ENCODE measurements around the gene FAM81A. TPM values are rescaled to one million over a fixed set of nuclear protein-coding genes. Genes with fewer than 3 reads are reported as not detected.

The FAM81A gene
- total RNA-seq, 2 donors from 2014 or later: 6.4 to 18.8 TPM

DNA sequence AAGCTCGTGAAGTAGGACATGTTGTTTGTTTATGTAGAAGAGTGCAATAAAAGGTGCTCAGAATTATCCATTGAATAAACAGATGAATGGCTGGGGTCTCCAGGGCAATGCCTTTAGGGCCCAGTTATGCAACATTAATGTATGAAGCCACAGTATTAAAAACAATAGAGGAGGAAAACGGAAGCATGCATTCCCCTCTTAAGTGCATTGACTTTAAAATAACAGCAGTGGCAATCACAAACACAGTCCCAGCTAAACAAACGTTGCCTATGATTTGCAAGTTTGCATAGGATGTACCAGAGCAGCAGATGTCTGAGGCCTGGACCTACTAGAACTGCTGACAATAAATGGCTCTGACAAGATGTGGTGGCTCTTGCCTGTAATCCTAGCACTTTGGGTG, 113.0 kb downstream of the FAM81A start:
- no peak for DNase-seq
- Histone ChIP-seq H3K9ac (ENCODE audit: low read depth in 2 of 2, low read length in 2 of 2) (peak overlapping the region in 1 of 2 donors; percentile 19), H3K27ac (peak overlapping the region; percentile 78), H3K36me3 (no peaks in the 10 kb centered on the region), H3K4me1 (peaks cover 16% of the 10 kb centered on the region), H3K9me3 (no peaks in the 10 kb centered on the region), H3K27me3 (no peaks in the 10 kb centered on the region), H3K4me3 (no peak overlapping the region)
- intact Hi-C loops (cut with DNase I): no loop called here
- no peak for TF ChIP-seq CTCF (IDR thresholded peaks at IDR 0.05)

DNA sequence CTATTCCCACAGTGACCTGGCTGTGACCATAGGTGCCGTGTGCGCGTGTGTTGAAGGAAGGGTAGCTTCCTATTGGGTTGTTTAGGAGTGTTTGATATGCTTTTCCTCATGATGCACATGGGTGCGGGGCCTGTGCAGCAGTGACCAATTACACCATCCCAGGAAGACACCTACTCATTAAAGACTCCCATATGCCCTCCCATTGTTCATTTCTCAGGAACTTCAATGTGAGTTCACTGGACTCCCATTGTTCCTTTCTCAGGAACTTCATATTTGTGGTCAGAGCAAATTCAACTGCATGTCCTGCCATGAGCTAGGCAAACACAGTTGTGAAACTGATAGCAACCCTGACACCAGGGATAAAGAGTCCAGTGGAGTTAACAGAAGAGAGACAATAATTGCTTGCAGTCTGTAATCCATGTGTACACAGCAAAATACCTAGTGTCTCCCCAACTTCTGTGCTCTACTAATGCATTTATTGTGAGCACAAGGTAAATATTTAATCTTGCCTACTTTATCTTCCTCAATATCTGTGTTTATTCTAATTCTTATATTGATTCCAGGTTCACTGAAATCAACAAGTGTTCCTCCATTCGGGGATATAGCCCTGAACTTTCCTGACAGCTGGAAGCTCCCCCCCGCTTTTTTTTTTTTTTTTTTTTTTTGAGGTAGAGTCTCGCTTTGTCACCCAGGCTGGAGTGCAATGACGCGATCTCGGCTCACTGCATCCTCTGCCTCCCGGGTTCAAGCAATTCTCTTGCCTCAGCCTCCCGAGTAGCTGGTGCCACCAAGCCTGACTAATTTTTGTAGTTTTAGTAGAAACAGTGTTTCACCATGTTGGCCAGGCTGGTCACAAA, 116.1 kb downstream of the FAM81A start:
- no peaks in the 10 kb centered on the region for H3K36me3 ChIP-seq
- H3K27me3 ChIP-seq: no peaks in the 10 kb centered on the region
- H3K9ac ChIP-seq (ENCODE audit: low read depth in 2 of 2, low read length in 2 of 2): peak overlapping the region in 1 of 2 donors; percentile 58
- intact Hi-C loops (cut with DNase I): no loop called here
- DNase-seq: no peak
- H3K4me1 ChIP-seq: peaks cover 10% of the 10 kb centered on the region
- peak overlapping the region; percentile 76 for H3K27ac ChIP-seq
- H3K9me3 ChIP-seq: no peaks in the 10 kb centered on the region
- TF ChIP-seq CTCF (IDR thresholded peaks at IDR 0.05): no peak
- no peak overlapping the region for H3K4me3 ChIP-seq

DNA sequence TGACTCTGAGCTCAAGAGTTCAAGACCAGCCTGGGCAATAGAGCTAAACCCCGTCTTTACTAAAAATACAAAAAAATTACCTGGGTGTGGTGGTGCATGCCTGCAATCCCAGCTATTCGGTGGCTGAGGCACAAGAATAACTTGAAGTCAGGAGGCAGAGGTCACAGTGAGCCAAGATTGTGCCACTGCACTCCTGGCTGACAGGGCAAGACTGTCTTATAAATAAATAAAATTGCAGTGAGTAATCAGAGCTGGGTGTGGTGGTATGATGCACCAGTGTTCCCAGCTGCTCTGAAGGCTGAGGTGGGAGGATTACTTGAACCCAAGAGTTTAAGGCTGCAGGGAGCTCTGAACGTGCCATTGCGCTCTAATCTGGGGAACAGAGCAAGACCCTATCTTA, 117.7 kb downstream of the FAM81A start:
- H3K9ac ChIP-seq (ENCODE audit: low read depth in 2 of 2, low read length in 2 of 2): peak overlapping the region in 1 of 2 donors; percentile 35
- no peak for TF ChIP-seq CTCF (IDR thresholded peaks at IDR 0.05)
- no peaks in the 10 kb centered on the region for H3K27me3 ChIP-seq
- H3K4me3 ChIP-seq: no peak overlapping the region
- DNase-seq: peak; percentile 70
- peak overlapping the region; percentile 76 for H3K27ac ChIP-seq
- intact Hi-C loops (cut with DNase I): no loop called here
- H3K9me3 ChIP-seq: no peaks in the 10 kb centered on the region
- no peaks in the 10 kb centered on the region for H3K36me3 ChIP-seq
- peaks cover 3% of the 10 kb centered on the region for H3K4me1 ChIP-seq

GRCh38 chr15:59556380-59556779, 118.4 kb downstream of the FAM81A start:
- DNase-seq: no peak
- Histone ChIP-seq H3K27me3 (no peaks in the 10 kb centered on the region), H3K36me3 (no peaks in the 10 kb centered on the region), H3K4me3 (no peak overlapping the region), H3K9ac (ENCODE audit: low read depth in 2 of 2, low read length in 2 of 2) (peak overlapping the region in 1 of 2 donors; percentile 35), H3K27ac (peak overlapping the region; percentile 76), H3K9me3 (no peaks in the 10 kb centered on the region), H3K4me1 (peaks cover under 1% of the 10 kb centered on the region)
- no peak for TF ChIP-seq CTCF (IDR thresholded peaks at IDR 0.05)
- intact Hi-C loops (cut with DNase I): no loop called here

- no peak overlapping the region for H3K27ac ChIP-seq
- H3K4me3 ChIP-seq: no peak overlapping the region
- DNase-seq: no peak
- H3K9ac ChIP-seq (ENCODE audit: low read depth in 2 of 2, low read length in 2 of 2): no peak overlapping the region
- no peaks in the 10 kb centered on the region for H3K4me1 ChIP-seq
- no peaks in the 10 kb centered on the region for H3K36me3 ChIP-seq
- H3K9me3 ChIP-seq: no peaks in the 10 kb centered on the region
- intact Hi-C loops (cut with DNase I): no loop called here
- no peak for TF ChIP-seq CTCF (IDR thresholded peaks at IDR 0.05)
- no peaks in the 10 kb centered on the region for H3K27me3 ChIP-seq
Observed at GRCh38 chr15:59557581-59557980, 119.6 kb downstream of the FAM81A start.

Data from colonic mucosa (tissue), 4 donors.